Body of pancreas (tissue), 4 donors: ENCODE results near the gene THBD. TPM values are rescaled to one million over a fixed set of nuclear protein-coding genes. Genes with fewer than 3 reads are reported as not detected.
"Not testable (repeated sequence)": the region's sequence is repeated elsewhere in the genome, so short reads cannot be mapped to it uniquely, and the experiment has no call there.

Source experiments
- ATAC-seq: fragments of 150-250 bp; one replicate; pipeline ENCODE4 v1.9.1; 2016
- DNase-seq, 4 donors: peaks; one replicate each; pipeline ENCODE4 v3.0.0-alpha.2; 2019
- H3K27ac ChIP-seq, 4 donors: fragments of 200-600 bp; sonication (generic); 1 replicate in 3 of 4; 2 replicates in 1 of 4; pipeline versions ENCODE4 v1.5.1 to v1.6.1; 2016 to 2019; ENCODE audit warnings: mild to moderate bottlenecking in 1 of 4, mixed read lengths in 1 of 4, moderate library complexity in 1 of 4
- H3K27me3 ChIP-seq, 2 donors: fragments of 200-600 bp; sonication (generic); one replicate each; pipeline ENCODE4 v1.6.0; 2016; ENCODE audit warnings: mild to moderate bottlenecking in 1 of 2
- H3K36me3 ChIP-seq, 2 donors: fragments of 200-600 bp; sonication (generic); replicated peaks in 1 of 2; 2 replicates each; pipeline ENCODE4 v1.5.1; 2016; ENCODE audit warnings: low read depth in 2 of 2; ENCODE audit not compliant: insufficient read depth in 1 of 2
- H3K4me1 ChIP-seq: fragments of 200-600 bp; sonication (generic); one replicate; pipeline ENCODE4 v1.6.0; 2016
- H3K4me3 ChIP-seq, 2 donors: fragments of 200-600 bp; sonication (generic); 1 replicate in 1 of 2; 2 replicates in 1 of 2; pipeline ENCODE4 v1.5.1; 2016 to 2019
- H3K9me3 ChIP-seq, 3 donors: fragments of 200-600 bp; sonication (generic); 1 replicate in 2 of 3; 2 replicates in 1 of 3; pipeline ENCODE4 v1.5.1; 2016
- POLR2A ChIP-seq, 3 donors: fragments of 450-650 bp; IDR thresholded peaks; one replicate each; pipeline ENCODE4 v1.6.1; 2016; ENCODE audit warnings: antibody characterized with exemption in 3 of 3, mild to moderate bottlenecking in 2 of 3
- WGBS, 2 donors: methylation state at CpG; one replicate each; pipeline ENCODE4 v1.1.5; 2017; 5-methylcytosine and 5-hydroxymethylcytosine counted together
- intact Hi-C: fragments of 100-400 bp; cut with DNase I; formaldehyde crosslinking; loops from one replicate; pipeline ENCODE4 v1.15.1; 2023
- total RNA-seq, 2 donors: library from RNA; depleted of rRNA; stranded (reverse); fragments of >200 nt; gene quantifications; one replicate each; pipeline ENCODE4 v1.1.0, GENCODE V29; 2016
- TF ChIP-seq, protein P1 (sequence below), 7 experiments: fragments of 450-650 bp in 4 of 7; fragments of 200-600 bp in 3 of 7; sonication (generic) in 3 of 7; IDR thresholded peaks; one replicate each; pipeline ENCODE4 v1.5.1; 2016 to 2019; ENCODE audit warnings: antibody characterized with exemption in 7 of 7

Gene THBD
- total RNA-seq, 2 donors from 2014 or later: 14.3 to 44.2 TPM

DNA sequence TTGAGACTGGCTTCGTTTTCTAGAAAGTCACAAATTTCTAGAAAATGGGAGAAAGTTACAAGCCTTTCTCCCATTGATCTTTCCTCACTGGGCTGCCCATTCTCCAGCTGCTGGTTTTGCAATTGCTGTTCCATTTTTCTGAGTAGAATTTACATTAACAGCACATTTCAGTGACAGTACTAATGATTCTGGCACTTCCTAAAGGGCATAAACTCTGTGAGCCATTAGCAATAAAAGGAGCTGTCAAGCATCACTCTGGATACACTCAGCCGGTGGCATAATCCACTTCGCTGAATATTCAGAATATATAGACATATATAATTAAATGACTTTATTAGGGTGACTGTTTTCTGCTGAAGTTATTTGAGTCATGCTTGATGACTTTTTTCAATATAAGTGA is 21.1 kb downstream of the THBD start:
- H3K4me1 ChIP-seq: no peaks in the 10 kb centered on the region
- intact Hi-C loops: no loop called here
- DNase-seq: no peak
- H3K27me3 ChIP-seq: no peaks in the 10 kb centered on the region
- H3K36me3 ChIP-seq: no peaks in the 10 kb centered on the region
- no peak overlapping the region for H3K4me3 ChIP-seq
- H3K9me3 ChIP-seq: no peaks in the 10 kb centered on the region
- TF ChIP-seq, protein P1, sequence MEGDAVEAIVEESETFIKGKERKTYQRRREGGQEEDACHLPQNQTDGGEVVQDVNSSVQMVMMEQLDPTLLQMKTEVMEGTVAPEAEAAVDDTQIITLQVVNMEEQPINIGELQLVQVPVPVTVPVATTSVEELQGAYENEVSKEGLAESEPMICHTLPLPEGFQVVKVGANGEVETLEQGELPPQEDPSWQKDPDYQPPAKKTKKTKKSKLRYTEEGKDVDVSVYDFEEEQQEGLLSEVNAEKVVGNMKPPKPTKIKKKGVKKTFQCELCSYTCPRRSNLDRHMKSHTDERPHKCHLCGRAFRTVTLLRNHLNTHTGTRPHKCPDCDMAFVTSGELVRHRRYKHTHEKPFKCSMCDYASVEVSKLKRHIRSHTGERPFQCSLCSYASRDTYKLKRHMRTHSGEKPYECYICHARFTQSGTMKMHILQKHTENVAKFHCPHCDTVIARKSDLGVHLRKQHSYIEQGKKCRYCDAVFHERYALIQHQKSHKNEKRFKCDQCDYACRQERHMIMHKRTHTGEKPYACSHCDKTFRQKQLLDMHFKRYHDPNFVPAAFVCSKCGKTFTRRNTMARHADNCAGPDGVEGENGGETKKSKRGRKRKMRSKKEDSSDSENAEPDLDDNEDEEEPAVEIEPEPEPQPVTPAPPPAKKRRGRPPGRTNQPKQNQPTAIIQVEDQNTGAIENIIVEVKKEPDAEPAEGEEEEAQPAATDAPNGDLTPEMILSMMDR (IDR thresholded peaks at IDR 0.05): no peak
- no peak for TF ChIP-seq POLR2A (IDR thresholded peaks at IDR 0.05)
- no peak overlapping the region for H3K27ac ChIP-seq
- no peak for ATAC-seq
- WGBS, 2 donors: 70 to 74% methylated on average over 3 of the region's 3 CpGs

DNA sequence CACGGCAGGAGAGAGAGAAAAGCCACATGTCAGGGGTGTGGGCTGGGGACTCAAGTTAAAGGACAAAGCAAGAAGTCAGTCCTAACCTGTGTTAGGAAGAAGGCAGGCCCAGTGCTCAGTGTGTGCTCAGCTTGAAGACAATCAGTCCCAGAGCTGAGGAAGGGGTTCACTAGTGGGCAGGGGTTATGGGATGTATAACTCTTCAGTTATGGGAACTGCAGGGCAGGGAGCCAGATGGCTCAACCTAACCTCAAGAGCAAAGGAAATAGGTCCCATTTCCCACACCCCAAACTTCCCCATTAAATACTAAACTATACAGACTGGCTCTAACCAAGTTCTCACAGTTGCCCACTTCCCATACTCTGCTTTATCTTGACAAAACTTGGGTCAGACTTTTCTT is 21.8 kb downstream of the THBD start:
- WGBS, 2 donors: 50 to 56% methylated on average over 1 of the region's 1 CpG
- H3K9me3 ChIP-seq: no peaks in the 10 kb centered on the region
- H3K27me3 ChIP-seq: no peaks in the 10 kb centered on the region
- H3K36me3 ChIP-seq: no peaks in the 10 kb centered on the region
- intact Hi-C loops: no loop called here
- DNase-seq (peak in 1 of 4 donors; percentile 59), ATAC-seq (no peak)
- no peaks in the 10 kb centered on the region for H3K4me1 ChIP-seq
- H3K27ac ChIP-seq: no peak overlapping the region
- H3K4me3 ChIP-seq: no peak overlapping the region
- no peak for TF ChIP-seq POLR2A (IDR thresholded peaks at IDR 0.05)
- TF ChIP-seq, protein P1 (IDR thresholded peaks at IDR 0.05): no peak

DNA sequence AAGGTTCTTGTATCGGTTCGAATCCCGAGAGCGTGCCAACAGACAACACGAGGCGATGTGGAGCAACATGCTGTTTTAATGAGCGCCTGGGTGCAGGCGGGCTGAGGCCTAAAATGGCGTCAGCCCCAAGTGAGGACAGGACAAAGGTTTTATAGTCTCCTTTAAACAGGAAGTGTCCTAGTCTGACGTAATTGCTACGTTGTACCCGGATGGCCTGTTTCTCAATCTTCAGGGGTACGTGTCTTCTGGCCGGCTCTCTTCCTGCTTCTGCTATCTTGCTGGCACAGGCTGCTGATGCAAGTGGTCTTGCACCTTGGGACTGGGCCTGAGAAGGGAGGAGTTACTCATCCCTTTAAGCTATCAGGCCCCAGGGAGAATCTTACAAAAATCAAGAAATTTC is 24.0 kb downstream of the THBD start:
- H3K27me3 ChIP-seq, H3K9me3 ChIP-seq, intact Hi-C loops, H3K4me1 ChIP-seq, H3K27ac ChIP-seq, ATAC-seq, H3K4me3 ChIP-seq, H3K36me3 ChIP-seq: not testable (repeated sequence)
- WGBS, 2 donors: 83 to 90% methylated on average over 14 of the region's 14 CpGs
- DNase-seq: peak in 1 of 4 donors; percentile 65

GRCh38 chr20:23024701-23025100 is 24.8 kb downstream of the THBD start:
- Histone ChIP-seq H3K4me1 (no peaks in the 10 kb centered on the region), H3K27me3 (no peaks in the 10 kb centered on the region), H3K27ac (no peak overlapping the region), H3K4me3 (no peak overlapping the region), H3K9me3 (no peaks in the 10 kb centered on the region), H3K36me3 (no peaks in the 10 kb centered on the region)
- intact Hi-C loops: no loop called here
- DNase-seq (no peak), ATAC-seq (no peak)
- 51 to 69% methylated on average over 3 of the region's 3 CpGs for WGBS, 2 donors
- TF ChIP-seq, protein P1 (IDR thresholded peaks at IDR 0.05): no peak
- no peak for TF ChIP-seq POLR2A (IDR thresholded peaks at IDR 0.05)

GRCh38 chr20:23023621-23024177 is 25.8 kb downstream of the THBD start:
- WGBS, 2 donors: 85 to 89% methylated on average over 10 of the region's 10 CpGs
- TF ChIP-seq POLR2A (IDR thresholded peaks at IDR 0.05): no peak
- TF ChIP-seq, protein P1 (IDR thresholded peaks at IDR 0.05): no peak
- H3K4me3 ChIP-seq: no peak overlapping the region
- DNase-seq: no peak
- no peaks in the 10 kb centered on the region for H3K9me3 ChIP-seq
- H3K27ac ChIP-seq: no peak overlapping the region
- H3K27me3 ChIP-seq: no peaks in the 10 kb centered on the region
- H3K4me1 ChIP-seq: no peaks in the 10 kb centered on the region
- no peaks in the 10 kb centered on the region for H3K36me3 ChIP-seq
- intact Hi-C loops: no loop called here
- no peak for ATAC-seq
